Stimulated activated CD4-positive, alpha-beta T cell treated with anti-CD3 and anti-CD28 coated beads, Interleukin-1b, Interleukin-23, amount 100 ng/mL, for 24 hours (primary cell): ENCODE data around the gene TMPRSS3.

ENCODE experiments used
- DNase-seq, 4 experiments: peaks; one replicate each; pipeline ENCODE4 v3.0.0-alpha.2; 2020; ENCODE audit warnings: low read depth in 4 of 4, low spot score in 1 of 4

The TMPRSS3 gene

GRCh38 chr21:42353623-42354022 is 42.2 kb downstream of the TMPRSS3 start:
- DNase-seq = no peak

GRCh38 chr21:42352441-42353095 is 43.3 kb downstream of the TMPRSS3 start:
- no peak for DNase-seq

- no peak for DNase-seq
Measured at GRCh38 chr21:42351626-42352440, 44.0 kb downstream of the TMPRSS3 start.

DNA sequence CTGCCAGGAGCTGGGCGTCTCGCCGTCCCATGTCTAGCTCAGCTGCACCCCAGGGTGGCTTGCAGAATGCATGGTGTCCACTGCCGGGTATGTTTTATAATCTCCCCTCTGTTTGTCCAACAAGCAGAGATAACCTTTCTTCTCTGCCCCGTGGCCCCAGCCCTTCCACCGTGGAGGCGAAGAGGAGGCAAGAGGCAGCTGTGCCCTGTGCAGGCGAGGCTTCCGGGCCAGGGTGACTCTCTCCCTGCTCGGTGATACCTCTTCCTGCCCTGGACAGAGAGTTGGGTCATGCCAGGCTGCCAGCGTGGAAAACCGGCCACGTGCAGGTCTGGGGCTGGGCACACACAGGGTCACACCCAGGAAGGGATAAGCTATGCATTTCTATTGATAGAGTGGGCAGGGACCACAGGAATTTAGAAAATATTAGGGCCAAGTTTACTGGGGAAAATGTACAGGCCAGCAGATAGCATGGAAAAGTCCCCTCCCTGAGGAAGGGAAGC is 44.9 kb downstream of the TMPRSS3 start, which contains the start of gene TFF2:
Gene TFF2 (minus strand): TSS at position 68 of the 500 bp plus-strand sequence. CDS start 37 bp downstream, at position 31.
- DNase-seq = no peak

DNA sequence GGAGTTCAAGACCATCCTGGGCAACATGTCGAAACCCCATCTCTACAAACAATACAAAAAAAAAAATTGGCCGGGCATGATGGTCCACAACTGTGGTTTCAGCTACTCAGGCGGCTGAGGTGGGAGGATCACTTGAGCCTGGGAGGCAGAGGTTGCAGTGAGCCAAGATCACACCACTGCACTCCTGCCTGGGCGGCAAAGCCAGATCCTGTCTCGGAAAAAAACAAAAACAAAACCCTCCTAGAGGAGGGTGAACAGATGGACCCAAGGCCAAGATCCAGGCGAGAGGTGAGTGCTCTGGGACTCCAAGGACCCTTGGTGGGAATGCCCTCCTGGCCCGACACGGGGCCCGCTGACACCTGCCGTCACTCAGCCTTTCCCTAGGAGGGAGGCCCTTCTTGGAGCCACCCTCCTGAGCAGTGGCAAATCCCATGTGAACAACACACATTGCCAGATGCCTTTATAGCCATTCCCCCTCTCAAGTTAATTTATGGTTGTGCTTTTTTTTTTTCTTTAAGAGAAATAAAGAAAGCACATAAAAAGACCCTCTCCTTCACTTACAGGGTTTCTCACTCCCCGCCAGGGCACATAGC is 45.4 kb downstream of the TMPRSS3 start:
- no peak for DNase-seq

DNA sequence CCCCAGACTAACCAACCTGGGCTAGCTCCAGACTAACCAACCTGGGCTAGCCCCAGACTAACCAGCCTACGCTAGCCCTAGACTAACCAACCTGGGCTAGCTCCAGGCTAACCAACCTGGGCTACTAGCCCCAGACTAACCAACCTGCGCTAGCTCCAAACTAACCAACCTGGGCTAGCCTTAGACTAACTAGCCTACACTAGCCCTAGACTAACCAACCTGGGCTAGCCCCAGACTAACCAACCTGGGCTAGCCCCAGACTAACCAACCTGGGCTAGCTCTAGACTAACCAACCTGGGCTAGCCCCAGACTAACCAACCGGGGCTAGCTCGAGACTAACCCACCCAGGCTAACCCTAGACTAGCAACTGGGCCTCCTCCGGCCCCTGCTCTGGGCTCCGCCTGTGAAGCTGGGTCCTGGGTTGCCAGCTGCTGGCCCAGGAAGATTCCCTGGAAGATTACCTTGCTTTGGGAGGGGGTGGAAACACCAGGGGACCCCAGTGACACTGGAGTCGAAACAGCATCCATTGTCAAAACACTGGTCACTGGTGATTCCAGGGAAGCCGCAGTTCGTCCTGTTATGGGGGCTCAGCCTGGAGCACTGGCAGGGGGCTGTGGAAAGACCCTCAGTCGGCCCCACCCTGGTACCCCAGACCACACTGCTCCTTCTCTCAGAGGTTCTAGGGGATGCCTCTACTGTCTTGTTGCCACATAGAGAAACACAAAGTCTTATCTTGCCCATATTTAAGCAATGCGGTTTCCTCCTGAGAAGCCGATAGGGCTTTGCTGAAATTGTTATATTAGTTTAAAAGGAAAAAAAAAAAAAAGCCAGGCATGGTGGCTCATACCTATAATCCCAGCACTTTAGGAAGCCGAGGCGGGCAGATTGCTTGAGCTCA is 46.2 kb downstream of the TMPRSS3 start:
- DNase-seq = no peak

GRCh38 chr21:42348762-42349161 is 47.1 kb downstream of the TMPRSS3 start:
- no peak for DNase-seq

DNA sequence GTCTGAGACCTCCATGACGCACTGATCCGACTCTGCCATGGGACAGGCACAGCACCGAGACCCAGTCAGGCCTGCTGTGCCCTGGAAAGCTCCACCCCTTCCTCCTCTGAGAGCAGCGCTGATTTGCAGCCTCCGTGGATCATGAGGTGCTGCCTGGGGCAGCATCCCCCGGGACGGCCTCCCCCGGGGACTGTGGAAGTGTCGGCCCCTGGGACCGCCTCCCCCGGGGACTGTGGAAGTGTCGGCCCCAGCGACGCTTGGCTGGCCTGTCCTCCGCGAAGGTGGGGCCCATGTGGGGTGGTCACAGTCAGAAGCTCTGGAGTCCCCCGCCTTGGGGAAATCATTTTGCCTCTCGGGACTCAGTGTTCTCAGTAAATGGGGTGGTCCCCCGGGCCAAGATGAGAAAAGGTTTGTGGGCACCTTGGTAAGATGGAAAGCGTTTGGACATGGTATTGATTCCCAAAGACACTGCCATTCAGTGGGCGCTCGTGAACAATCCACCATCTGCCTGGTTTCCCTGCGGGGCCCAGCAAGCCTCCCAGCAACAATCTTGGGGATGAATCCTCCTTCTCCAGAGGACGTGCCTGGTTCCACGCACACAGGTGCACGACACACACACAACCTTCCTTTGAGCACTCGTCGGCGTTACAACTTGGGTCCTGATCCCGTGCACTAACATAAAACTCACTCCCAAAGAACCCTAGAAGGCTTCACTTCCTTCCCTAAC is 48.1 kb downstream of the TMPRSS3 start:
- DNase-seq = no peak

DNA sequence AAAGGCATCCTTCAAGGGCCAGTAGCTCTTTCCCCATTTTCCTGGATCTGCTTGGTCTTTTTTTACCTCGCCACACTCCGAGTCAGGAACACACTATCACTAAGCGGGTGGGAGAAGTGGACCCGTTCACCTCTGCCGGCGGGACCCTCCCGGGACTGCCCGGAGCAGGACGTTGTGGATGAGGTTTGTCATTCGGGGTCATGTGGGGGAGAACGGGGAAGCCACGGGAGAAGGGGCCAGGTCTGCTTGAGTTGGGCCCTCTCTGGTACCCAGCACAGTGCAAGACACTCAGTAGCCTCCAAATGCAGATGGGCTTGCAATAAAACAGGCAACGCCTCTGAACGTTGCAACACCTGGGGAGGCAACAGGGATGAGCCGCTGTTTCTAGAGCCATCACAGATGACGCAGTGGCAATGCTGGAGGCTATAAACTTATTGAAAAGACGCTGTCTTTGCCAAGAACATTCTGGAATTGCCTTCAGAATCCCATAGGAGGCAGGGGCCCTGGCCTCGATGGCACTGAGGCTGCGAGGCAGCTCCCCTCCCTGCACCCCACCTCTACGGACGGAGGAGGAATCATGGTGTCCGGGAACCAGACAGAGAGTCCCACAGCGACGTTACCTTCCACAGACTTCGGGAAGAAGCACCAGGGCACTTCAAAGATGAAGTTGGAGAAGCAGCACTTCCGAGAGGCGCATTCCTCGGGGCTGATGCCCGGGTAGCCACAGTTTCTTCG is 48.8 kb downstream of the TMPRSS3 start:
- no peak for DNase-seq

- no peak for DNase-seq
Measured at GRCh38 chr21:42346441-42346840, 49.4 kb downstream of the TMPRSS3 start.

GRCh38 chr21:42344631-42345030 is 51.2 kb downstream of the TMPRSS3 start:
- no peak for DNase-seq

- DNase-seq = no peak
Measured at GRCh38 chr21:42343963-42344510, 51.8 kb downstream of the TMPRSS3 start.

DNA sequence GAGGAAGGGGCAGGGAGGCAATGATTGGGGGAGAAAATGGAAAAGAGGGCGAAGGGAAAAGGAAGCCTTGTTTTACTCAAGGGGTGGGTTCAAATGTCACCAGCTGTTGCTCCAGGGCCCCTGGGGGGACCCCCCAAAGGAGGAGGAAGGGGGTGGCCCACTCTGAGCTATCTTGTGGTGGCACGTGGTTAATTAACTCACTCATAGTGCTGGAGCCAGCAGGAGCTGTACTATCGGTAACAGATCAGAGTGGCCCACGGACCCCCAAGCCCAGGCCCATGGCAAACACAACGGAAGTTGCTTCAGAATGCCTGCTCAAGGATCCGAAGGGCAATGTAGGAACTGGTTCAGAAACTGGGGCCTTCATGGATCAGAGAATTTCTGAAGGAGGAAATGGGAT is 52.3 kb downstream of the TMPRSS3 start:
- no peak for DNase-seq

- no peak for DNase-seq
Measured at GRCh38 chr21:42343101-42343500, 52.8 kb downstream of the TMPRSS3 start.

GRCh38 chr21:42341776-42342542 is 53.9 kb downstream of the TMPRSS3 start:
- DNase-seq = no peak

- DNase-seq = no peak
Measured at GRCh38 chr21:42340187-42341050, 55.4 kb downstream of the TMPRSS3 start.
